Measurements from ENCODE around the gene MBNL2. TPM values are rescaled to one million over a fixed set of nuclear protein-coding genes. Genes with fewer than 3 reads are reported as not detected.

Gene MBNL2
- total and polyA plus RNA-seq, 4 experiments from 2014 or later: 20.1 to 36.2 (median 28.3) TPM

GRCh38 chr13:97332742-97333141, 110.6 kb downstream of the MBNL2 start:
- Mint-ChIP-seq H3K9me3 (no peaks in the 10 kb centered on the region), H3K36me3 (peaks cover 9 to 22% of the 10 kb centered on the region in 2 donors), H3K27ac (peak overlapping the region in 2 of 7 donors; percentile 7 to 11), H3K27me3 (no peaks in the 10 kb centered on the region), H3K4me1 (peaks cover 5 to 20% (median 18%) of the 10 kb centered on the region in 4 donors), H3K4me3 (no peak overlapping the region)
- no peaks in the 10 kb centered on the region for H3K27me3 ChIP-seq (ENCODE audit: insufficient read depth, low read length)
- intact Hi-C loops (cut with micrococcal nuclease): no loop called here
- DNase-seq: no peak
- ChIA-PET CTCF (ENCODE audit: partially characterized antibody) (interaction anchor here (1.0 to 2.2 kb wide), 3 partner anchors 10 to 223 kb away, joined by 3 to 12 read pairs (median 3); no protein-coding TSS in a partner anchor), POLR2A (ENCODE audit: partially characterized antibody) (no interaction called here)
- no peak overlapping the region for H3K27ac ChIP-seq (ENCODE audit: low read depth, low read length)
- no peaks in the 10 kb centered on the region for H3K9me3 ChIP-seq (ENCODE audit: control insufficient read depth in 1 of 2, low read length in 2 of 2)
- H3K4me1 ChIP-seq (ENCODE audit: insufficient read depth, low read length): no peaks in the 10 kb centered on the region
- H3K4me3 ChIP-seq (ENCODE audit: low read length in 2 of 2): no peak overlapping the region
- peaks cover 7% of the 10 kb centered on the region for H3K36me3 ChIP-seq (ENCODE audit: insufficient read depth, low read length)

- Mint-ChIP-seq H3K4me1 (peaks cover 5 to 20% (median 16%) of the 10 kb centered on the region in 4 donors), H3K9me3 (no peaks in the 10 kb centered on the region), H3K27ac (no peak overlapping the region), H3K27me3 (no peaks in the 10 kb centered on the region), H3K4me3 (no peak overlapping the region), H3K36me3 (peaks cover 9 to 22% of the 10 kb centered on the region in 2 donors)
- Histone ChIP-seq H3K4me3 (ENCODE audit: low read length in 2 of 2) (no peak overlapping the region), H3K27ac (ENCODE audit: low read depth, low read length) (no peak overlapping the region), H3K27me3 (ENCODE audit: insufficient read depth, low read length) (no peaks in the 10 kb centered on the region), H3K9me3 (ENCODE audit: control insufficient read depth in 1 of 2, low read length in 2 of 2) (no peaks in the 10 kb centered on the region), H3K36me3 (ENCODE audit: insufficient read depth, low read length) (peaks cover 7% of the 10 kb centered on the region), H3K4me1 (ENCODE audit: insufficient read depth, low read length) (peaks cover 2% of the 10 kb centered on the region)
- intact Hi-C loops (cut with micrococcal nuclease): no loop called here
- ChIA-PET CTCF (ENCODE audit: partially characterized antibody) (interaction anchor here (0.7 to 2.2 kb wide), 3 partner anchors 10 to 224 kb away, joined by 3 to 12 read pairs (median 5); no protein-coding TSS in a partner anchor), POLR2A (ENCODE audit: partially characterized antibody) (interaction anchor here (1.2 kb wide), 1 partner anchor 19 kb away, joined by 3 read pairs; no protein-coding TSS in a partner anchor)
- DNase-seq: no peak
These were observed 111.8 kb downstream of the MBNL2 start for GRCh38 chr13:97333983-97334382.

- no peak overlapping the region for H3K4me3 Mint-ChIP-seq
- ChIA-PET POLR2A (ENCODE audit: partially characterized antibody) (interaction anchor here (1.2 kb wide), 1 partner anchor 20 kb away, joined by 3 read pairs; no protein-coding TSS in a partner anchor), CTCF (ENCODE audit: partially characterized antibody) (interaction anchor here (1.6 kb wide), 1 partner anchor 225 kb away, joined by 5 read pairs; no protein-coding TSS in a partner anchor)
- intact Hi-C loops (cut with micrococcal nuclease): no loop called here
- peaks cover 5 to 17% (median 13%) of the 10 kb centered on the region in 4 donors for H3K4me1 Mint-ChIP-seq
- Histone ChIP-seq H3K4me3 (ENCODE audit: low read length in 2 of 2) (no peak overlapping the region), H3K27ac (ENCODE audit: low read depth, low read length) (no peak overlapping the region), H3K36me3 (ENCODE audit: insufficient read depth, low read length) (peaks cover 7% of the 10 kb centered on the region), H3K9me3 (ENCODE audit: control insufficient read depth in 1 of 2, low read length in 2 of 2) (no peaks in the 10 kb centered on the region), H3K27me3 (ENCODE audit: insufficient read depth, low read length) (no peaks in the 10 kb centered on the region), H3K4me1 (ENCODE audit: insufficient read depth, low read length) (peaks cover 9% of the 10 kb centered on the region)
- no peaks in the 10 kb centered on the region for H3K9me3 Mint-ChIP-seq
- H3K27ac Mint-ChIP-seq: no peak overlapping the region
- H3K36me3 Mint-ChIP-seq: peaks cover 9 to 22% of the 10 kb centered on the region in 2 donors
- DNase-seq: no peak
- H3K27me3 Mint-ChIP-seq: no peaks in the 10 kb centered on the region
These were observed 112.6 kb downstream of the MBNL2 start for GRCh38 chr13:97334690-97335089.

- Mint-ChIP-seq H3K36me3 (peaks cover 9 to 22% of the 10 kb centered on the region in 2 donors), H3K27ac (peak overlapping the region in 1 of 7 donors; percentile 65), H3K4me1 (peaks cover 11 to 16% (median 14%) of the 10 kb centered on the region in 4 donors), H3K9me3 (no peaks in the 10 kb centered on the region), H3K4me3 (no peak overlapping the region), H3K27me3 (no peaks in the 10 kb centered on the region)
- Histone ChIP-seq H3K27me3 (ENCODE audit: insufficient read depth, low read length) (no peaks in the 10 kb centered on the region), H3K36me3 (ENCODE audit: insufficient read depth, low read length) (peaks cover 7% of the 10 kb centered on the region), H3K9me3 (ENCODE audit: control insufficient read depth in 1 of 2, low read length in 2 of 2) (no peaks in the 10 kb centered on the region), H3K4me1 (ENCODE audit: insufficient read depth, low read length) (peaks cover 17% of the 10 kb centered on the region), H3K4me3 (ENCODE audit: low read length in 2 of 2) (no peak overlapping the region), H3K27ac (ENCODE audit: low read depth, low read length) (no peak overlapping the region)
- no peak for DNase-seq
- intact Hi-C loops (cut with micrococcal nuclease): no loop called here
- ChIA-PET CTCF (ENCODE audit: partially characterized antibody) (interaction anchor here (1.6 kb wide), 1 partner anchor 226 kb away, joined by 5 read pairs; no protein-coding TSS in a partner anchor), POLR2A (ENCODE audit: partially characterized antibody) (no interaction called here)
These were observed 113.5 kb downstream of the MBNL2 start for GRCh38 chr13:97335488-97336134.

- H3K27ac Mint-ChIP-seq: no peak overlapping the region
- Histone ChIP-seq H3K4me3 (ENCODE audit: low read length in 2 of 2) (no peak overlapping the region), H3K27me3 (ENCODE audit: insufficient read depth, low read length) (no peaks in the 10 kb centered on the region), H3K36me3 (ENCODE audit: insufficient read depth, low read length) (peaks cover 7% of the 10 kb centered on the region), H3K4me1 (ENCODE audit: insufficient read depth, low read length) (peaks cover 17% of the 10 kb centered on the region), H3K9me3 (ENCODE audit: control insufficient read depth in 1 of 2, low read length in 2 of 2) (no peaks in the 10 kb centered on the region), H3K27ac (ENCODE audit: low read depth, low read length) (no peak overlapping the region)
- H3K9me3 Mint-ChIP-seq: no peaks in the 10 kb centered on the region
- no peak overlapping the region for H3K4me3 Mint-ChIP-seq
- intact Hi-C loops (cut with micrococcal nuclease): no loop called here
- ChIA-PET POLR2A (ENCODE audit: partially characterized antibody) (no interaction called here), CTCF (ENCODE audit: partially characterized antibody) (interaction anchor here (14.1 kb wide), 1 partner anchor 228 kb away, joined by 255 read pairs; no protein-coding TSS in a partner anchor)
- peaks cover 8 to 21% of the 10 kb centered on the region in 2 donors for H3K36me3 Mint-ChIP-seq
- peaks cover 11 to 15% (median 11%) of the 10 kb centered on the region in 4 donors for H3K4me1 Mint-ChIP-seq
- H3K27me3 Mint-ChIP-seq: no peaks in the 10 kb centered on the region
- no peak for DNase-seq
These were observed 115.9 kb downstream of the MBNL2 start for GRCh38 chr13:97337985-97338499.

GRCh38 chr13:97338571-97338970, 116.4 kb downstream of the MBNL2 start:
- intact Hi-C loops (cut with micrococcal nuclease): no loop called here

More at GRCh38 chr13:97338571-97338970, 116.4 kb downstream of the MBNL2 start:
- Mint-ChIP-seq H3K4me1 (peaks cover 8 to 10% (median 10%) of the 10 kb centered on the region in 4 donors), H3K4me3 (no peak overlapping the region), H3K9me3 (no peaks in the 10 kb centered on the region), H3K36me3 (peaks cover 9 to 21% of the 10 kb centered on the region in 2 donors), H3K27ac (no peak overlapping the region), H3K27me3 (no peaks in the 10 kb centered on the region)
- no peaks in the 10 kb centered on the region for H3K9me3 ChIP-seq (ENCODE audit: control insufficient read depth in 1 of 2, low read length in 2 of 2)
- POLR2A ChIA-PET (ENCODE audit: partially characterized antibody): no interaction called here
- peaks cover 7% of the 10 kb centered on the region for H3K36me3 ChIP-seq (ENCODE audit: insufficient read depth, low read length)
- H3K4me1 ChIP-seq (ENCODE audit: insufficient read depth, low read length): peaks cover 17% of the 10 kb centered on the region
- no peaks in the 10 kb centered on the region for H3K27me3 ChIP-seq (ENCODE audit: insufficient read depth, low read length)
- DNase-seq: no peak
- H3K4me3 ChIP-seq (ENCODE audit: low read length in 2 of 2): no peak overlapping the region
- H3K27ac ChIP-seq (ENCODE audit: low read depth, low read length): no peak overlapping the region
- CTCF ChIA-PET (ENCODE audit: partially characterized antibody): interaction anchor here (14.1 kb wide), 1 partner anchor 228 kb away, joined by 255 read pairs; no protein-coding TSS in a partner anchor

Data from CD4-positive, alpha-beta memory T cell (primary cell).